Measurements from ENCODE around the gene ASIC1.

- TF ChIP-seq CTCF (IDR thresholded peaks at IDR 0.05) (no peak), EP300 (IDR thresholded peaks at IDR 0.05; ENCODE audit: low read depth) (no peak), POLR2A (IDR thresholded peaks at IDR 0.05) (no peak)
These were observed 20.9 kb downstream of the ASIC1 start for GRCh38 chr12:50078281-50078680.
